GM21619 (cell line): Measurements from ENCODE around the gene RIPOR1.
A peak's percentile ranks its signal among the peaks of the same experiment; 100 is the strongest.
"Not testable (repeated sequence)": the region's sequence is repeated elsewhere in the genome, so short reads cannot be mapped to it uniquely, and the experiment has no call there.

Source experiments
- ATAC-seq: cut with Tn5 transposase; IDR thresholded peaks from one replicate; pipeline ENCODE4 v1.9.1; 2021; ENCODE audit not compliant: unreplicated experiment

The RIPOR1 gene

GRCh38 chr16:67528222-67528869 is at the start of gene RIPOR1:
RIPOR1 (plus strand) TSS chr16:67528829; CDS start chr16:67538447, 9,618 bp downstream.
- ATAC-seq, result no peak

GRCh38 chr16:67480833-67481560 is 47.6 kb upstream of the RIPOR1 start, which contains the start of gene ATP6V0D1:
ATP6V0D1 (minus strand) TSS chr16:67481157; CDS start chr16:67481086, 71 bp downstream.
- ATAC-seq, result peak; percentile 91

GRCh38 chr16:67481561-67482232 is 46.9 kb upstream of the RIPOR1 start:
- peak; percentile 15 for ATAC-seq

- no peak for ATAC-seq
Measured at GRCh38 chr16:67482233-67482924, 46.2 kb upstream of the RIPOR1 start.

- ATAC-seq, result no peak
Measured at GRCh38 chr16:67483150-67483549, 45.5 kb upstream of the RIPOR1 start, which contains the start of gene AGRP. AGRP (minus strand) TSS chr16:67483547; CDS start chr16:67483398, 149 bp downstream.

- ATAC-seq, result no peak
Measured at GRCh38 chr16:67483731-67484525, 44.7 kb upstream of the RIPOR1 start.

GRCh38 chr16:67486805-67487204 is 41.8 kb upstream of the RIPOR1 start:
- no peak for ATAC-seq

- not testable (repeated sequence) for ATAC-seq
Measured at GRCh38 chr16:67487561-67487960, 41.1 kb upstream of the RIPOR1 start.

- ATAC-seq, result no peak
Measured at GRCh38 chr16:67489401-67490083, 39.1 kb upstream of the RIPOR1 start.

GRCh38 chr16:67490335-67491096 is 38.1 kb upstream of the RIPOR1 start:
- ATAC-seq, result no peak

GRCh38 chr16:67499106-67499505 is 29.5 kb upstream of the RIPOR1 start:
- no peak for ATAC-seq

- ATAC-seq, result peak; percentile 86
Measured at GRCh38 chr16:67504031-67505021, 24.3 kb upstream of the RIPOR1 start.

- ATAC-seq, result no peak
Measured at GRCh38 chr16:67506468-67506867, 22.2 kb upstream of the RIPOR1 start.

- ATAC-seq, result no peak
Measured at GRCh38 chr16:67509016-67509415, 19.6 kb upstream of the RIPOR1 start.

GRCh38 chr16:67513892-67514291 is 14.7 kb upstream of the RIPOR1 start:
- ATAC-seq, result not testable (repeated sequence)

- ATAC-seq, result peak; percentile 47
Measured at GRCh38 chr16:67514382-67514828, 14.2 kb upstream of the RIPOR1 start.

- no peak for ATAC-seq
Measured at GRCh38 chr16:67516296-67517154, 12.1 kb upstream of the RIPOR1 start.
